HepG2 (cell line): ENCODE measurements around the gene NOL12. TPM values are rescaled to one million over a fixed set of nuclear protein-coding genes. Genes with fewer than 3 reads are reported as not detected.

ENCODE experiments used
- AHR ChIP-seq: IDR thresholded peaks from 2 replicates; pipeline ENCODE4 v1.6.1; 2018; ENCODE audit warnings: missing genetic modification reagents, missing compliant biosample characterization
- ARNT2 ChIP-seq: sonication (generic); formaldehyde crosslinking; IDR thresholded peaks from 2 replicates; pipeline ENCODE4 v1.8.0; 2022; ENCODE audit warnings: mild to moderate bottlenecking, low read depth, missing genetic modification reagents, moderate library complexity
- ATF2 ChIP-seq: sonication (generic); formaldehyde crosslinking; IDR thresholded peaks from 2 replicates; pipeline ENCODE4 v1.4.0; 2020; ENCODE audit warnings: missing genetic modification reagents
- CBX2 ChIP-seq, 2 experiments: fragments of 200-600 bp in 1 of 2; sonication (generic); formaldehyde crosslinking in 1 of 2; IDR thresholded peaks; 2 replicates each; pipeline versions ENCODE4 v1.7.0 to v1.8.1; 2018 to 2022; ENCODE audit warnings: low read depth in 2 of 2, low read length in 1 of 2, mild to moderate bottlenecking in 1 of 2, missing genetic modification reagents in 1 of 2
- ETV6 ChIP-seq: sonication (generic); formaldehyde crosslinking; conservative IDR thresholded peaks from 2 replicates; pipeline ENCODE4 v1.4.0; 2020; ENCODE audit warnings: missing genetic modification reagents
- FOXP1 ChIP-seq, 2 experiments: fragments of 450-650 bp in 1 of 2; IDR thresholded peaks; 2 replicates each; pipeline ENCODE4 v1.6.1; 2017 to 2018; ENCODE audit warnings: antibody characterized with exemption in 1 of 2
- GFI1 ChIP-seq: sonication (generic); formaldehyde crosslinking; IDR thresholded peaks from 2 replicates; pipeline ENCODE4 v1.5.0; 2020; ENCODE audit warnings: missing genetic modification reagents, mild to moderate bottlenecking, borderline replicate concordance
- HNF4G ChIP-seq, 2 experiments: sonication (generic) in 1 of 2; formaldehyde crosslinking in 1 of 2; IDR thresholded peaks; 2 replicates each; pipeline versions ENCODE4 v1.4.0 to v1.6.1; 2011 to 2020; ENCODE audit warnings: borderline replicate concordance in 2 of 2, low read depth in 2 of 2, mild to moderate bottlenecking in 2 of 2, low read length in 1 of 2, missing genetic modification reagents in 1 of 2, moderate library complexity in 1 of 2
- MATR3 ChIP-seq: sonication (generic); formaldehyde crosslinking; IDR thresholded peaks from 2 replicates; pipeline ENCODE4 v1.4.0; 2020; ENCODE audit warnings: missing genetic modification reagents
- RCOR2 ChIP-seq: IDR thresholded peaks from 2 replicates; pipeline ENCODE4 v1.6.1; 2016; ENCODE audit warnings: missing biosample characterization, missing genetic modification reagents
- REST ChIP-seq, 2 experiments: IDR thresholded peaks; 2 replicates each; pipeline ENCODE4 v1.6.1; 2011 to 2012; ENCODE audit warnings: low read length in 2 of 2, borderline replicate concordance in 1 of 2, low read depth in 1 of 2, mild to moderate bottlenecking in 1 of 2, moderate library complexity in 1 of 2
- SALL2 ChIP-seq: sonication (generic); formaldehyde crosslinking; IDR thresholded peaks from 2 replicates; pipeline ENCODE4 v1.8.1; 2023; ENCODE audit warnings: mild to moderate bottlenecking, missing genetic modification reagents, inconsistent platforms
- SMAD3 ChIP-seq: sonication (generic); formaldehyde crosslinking; IDR thresholded peaks from 2 replicates; pipeline ENCODE4 v1.4.0; 2020; ENCODE audit warnings: missing genetic modification reagents
- SP4 ChIP-seq: sonication (generic); formaldehyde crosslinking; IDR thresholded peaks from 2 replicates; pipeline ENCODE4 v1.8.1; 2023; ENCODE audit warnings: mild to moderate bottlenecking, missing genetic modification reagents
- ZBED4 ChIP-seq: sonication (generic); formaldehyde crosslinking; IDR thresholded peaks from 2 replicates; pipeline ENCODE4 v1.4.0; 2020; ENCODE audit warnings: missing genetic modification reagents, borderline replicate concordance
- ZNF20 ChIP-seq: sonication (generic); formaldehyde crosslinking; IDR thresholded peaks from 2 replicates; pipeline ENCODE4 v1.4.0; 2020; ENCODE audit warnings: mild to moderate bottlenecking, moderate library complexity, missing genetic modification reagents
- ZNF451 ChIP-seq: sonication (generic); formaldehyde crosslinking; IDR thresholded peaks from 2 replicates; pipeline ENCODE4 v1.5.0; 2020; ENCODE audit warnings: mild to moderate bottlenecking, missing genetic modification reagents
- ZNF468 ChIP-seq: sonication (generic); formaldehyde crosslinking; IDR thresholded peaks from 2 replicates; pipeline ENCODE4 v1.8.0; 2022; ENCODE audit warnings: mild to moderate bottlenecking, moderate library complexity, missing genetic modification reagents
- ZNF772 ChIP-seq: sonication (generic); formaldehyde crosslinking; IDR thresholded peaks from 2 replicates; pipeline ENCODE4 v1.5.0; 2020; ENCODE audit warnings: mild to moderate bottlenecking, missing genetic modification reagents
- ZSCAN12 ChIP-seq: sonication (generic); formaldehyde crosslinking; IDR thresholded peaks from 2 replicates; pipeline ENCODE4 v1.9.0; 2021; ENCODE audit warnings: mild to moderate bottlenecking, missing genetic modification reagents
- polyA plus RNA-seq, 8 experiments: library from polyadenylated mRNA; depleted of rRNA in 3 of 8; stranded (reverse) in 7 of 8; unstranded in 1 of 8; fragments of >200 nt; fragmentation: Illumina TruSeq in 4 of 8; extraction: Trizol in 4 of 8; gene quantifications; 2 replicates each; pipeline versions ENCODE4 v1.2.1 to v1.2.3, GENCODE V29; 2011 to 2016; ENCODE audit warnings: low read depth in 4 of 8, missing spikeins in 1 of 8, mixed read lengths in 1 of 8; ENCODE audit not compliant: insufficient read depth in 1 of 8
- total RNA-seq, 5 experiments: library from RNA; depleted of rRNA; stranded (reverse); fragments of >200 nt; fragmentation: Illumina TruSeq; extraction: Trizol; gene quantifications; 2 replicates each; pipeline ENCODE4 v1.2.3, GENCODE V29; 2016; ENCODE audit warnings: low read depth in 1 of 5
- TF ChIP-seq, protein P1 (sequence below): sonication (generic); formaldehyde crosslinking; IDR thresholded peaks from 2 replicates; pipeline ENCODE4 v1.5.0; 2020; ENCODE audit warnings: missing genetic modification reagents

Gene NOL12
- total and polyA plus RNA-seq, 2 of the 13 experiments (the other 11 are each of a cell fraction or from before 2014, with no cell fraction given): 14.3 to 31.4 TPM

- TF ChIP-seq RCOR2 (no peak), ZNF772 (CRISPR knock-in tag) (no peak), ZNF20 (CRISPR knock-in tag) (no peak), GFI1 (CRISPR knock-in tag) (no peak), ETV6 (CRISPR knock-in tag) (no peak), AHR (no peak), ZNF451 (no peak), ZBED4 (0 out of 2 replicates have a peak, but pooled peaks have one; percentile 24), MATR3 (no peak), FOXP1 (IDR thresholded peaks at IDR 0.05) (no peak), FOXP1 (CRISPR knock-in tag; IDR thresholded peaks at IDR 0.05) (no peak), SALL2 (no peak; the same call in 1 of the 2 replicates), SMAD3 (CRISPR knock-in tag) (no peak), ATF2 (CRISPR knock-in tag) (0 out of 2 replicates have a peak, but pooled peaks have one; percentile 39), ARNT2 (no peak), ZNF468 (CRISPR knock-in tag) (no peak), CBX2 (IDR thresholded peaks at IDR 0.05; ENCODE audit: low read depth, low read length) (no peak), CBX2 (CRISPR knock-in tag; IDR thresholded peaks at IDR 0.05; ENCODE audit: low read depth) (no peak), HNF4G (IDR thresholded peaks at IDR 0.05; ENCODE audit: borderline replicate concordance, low read depth, low read length) (no peak), HNF4G (CRISPR knock-in tag; IDR thresholded peaks at IDR 0.05; ENCODE audit: borderline replicate concordance, low read depth) (no peak), SP4 (CRISPR knock-in tag) (no peak), ZSCAN12 (CRISPR knock-in tag) (no peak), REST (IDR thresholded peaks at IDR 0.05; ENCODE audit: borderline replicate concordance in 1 of 2, low read depth in 1 of 2, low read length in 2 of 2) (no peak)
- TF ChIP-seq, protein P1, sequence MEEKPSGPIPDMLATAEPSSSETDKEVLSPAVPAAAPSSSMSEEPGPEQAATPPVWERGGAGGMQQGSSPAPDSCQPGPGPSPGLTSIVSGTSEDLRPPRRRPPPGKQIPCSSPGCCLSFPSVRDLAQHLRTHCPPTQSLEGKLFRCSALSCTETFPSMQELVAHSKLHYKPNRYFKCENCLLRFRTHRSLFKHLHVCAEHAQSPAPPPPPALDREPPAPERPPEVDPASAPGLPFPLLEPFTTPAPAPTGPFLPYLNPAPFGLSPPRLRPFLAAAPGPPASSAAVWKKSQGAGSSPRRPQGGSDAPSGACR (CRISPR knock-in tag): no peak
Observed at GRCh38 chr22:37741312-37741795, 55.2 kb downstream of the NOL12 start (continued).
